ENCODE measurements around the gene SCYL1.

- TF ChIP-seq CTCF (IDR thresholded peaks at IDR 0.05; ENCODE audit: low read length) (no peak), EZH2 (IDR thresholded peaks at IDR 0.05; ENCODE audit: borderline replicate concordance, low read length) (no peak)
Observed at GRCh38 chr11:65532388-65533064, 7.6 kb downstream of the SCYL1 start.
